Measurements from ENCODE around the gene DENND5A. TPM values are rescaled to one million over a fixed set of nuclear protein-coding genes. Genes with fewer than 3 reads are reported as not detected.
"Not testable (repeated sequence)": the region's sequence is repeated elsewhere in the genome, so short reads cannot be mapped to it uniquely, and the experiment has no call there.

The DENND5A gene
- polyA plus RNA-seq, 1 experiment: 145 TPM

DNA sequence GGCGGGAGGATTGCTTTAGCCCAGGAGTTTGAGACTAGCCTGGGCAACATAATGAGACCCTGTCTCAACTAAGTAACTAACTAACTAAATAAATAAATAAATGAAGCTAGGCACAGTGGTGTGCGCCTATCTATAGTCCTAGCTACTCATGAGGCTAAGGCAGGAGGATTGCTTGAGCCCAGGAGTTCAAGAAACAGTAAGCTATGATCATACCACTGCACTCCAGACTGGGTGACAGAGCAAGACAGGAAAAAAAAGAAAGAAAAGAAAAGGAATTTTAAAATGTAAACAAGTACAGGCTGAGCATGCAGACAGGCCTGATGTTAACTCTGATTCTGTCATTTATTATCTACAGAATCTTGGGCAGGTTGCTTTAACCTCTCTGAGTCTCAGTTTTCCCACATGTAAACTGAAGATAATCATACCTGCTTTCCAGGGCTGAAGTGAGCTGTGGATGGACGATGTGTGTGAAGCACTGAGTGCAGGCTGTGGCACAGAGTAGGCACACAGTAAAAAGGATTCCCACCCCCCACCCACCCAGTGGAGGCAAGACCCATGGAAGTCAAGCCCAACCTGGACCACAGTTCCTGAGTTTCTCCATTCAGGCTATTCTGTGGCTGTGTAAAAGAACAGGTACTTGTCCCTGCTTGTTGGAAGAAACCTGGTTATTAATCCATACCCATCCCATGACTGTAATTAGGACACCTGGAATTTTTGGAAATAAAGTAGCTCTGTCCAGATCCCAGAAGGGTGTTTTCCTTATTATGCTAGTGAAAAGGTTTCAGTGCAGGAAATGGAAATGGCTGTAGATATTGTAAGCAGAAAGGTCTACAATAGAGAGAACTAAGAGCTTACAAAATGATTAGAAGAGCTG is 155.1 kb downstream of the DENND5A start:
- TF ChIP-seq CTCF (IDR thresholded peaks at IDR 0.05; ENCODE audit: low read depth, low read length): no peak
- Histone ChIP-seq H3K4me3 (ENCODE audit: low read depth, low read length) (no peak overlapping the region), H3K9me3 (ENCODE audit: control insufficient read depth, insufficient read depth, low read length) (peaks cover 5% of the 10 kb centered on the region), H3K27ac (ENCODE audit: low read depth, low read length) (no peak overlapping the region), H3K27me3 (ENCODE audit: control insufficient read depth, insufficient read depth, low read length) (no peaks in the 10 kb centered on the region)
- POLR2A ChIA-PET: no interaction called here
- no peak for DNase-seq (ENCODE audit: low read depth, low spot score)
- CTCF ChIA-PET: interaction anchor here (1.3 to 2.4 kb wide), 4 partner anchors 9 to 28 kb away, joined by 4 to 13 read pairs (median 8); no protein-coding TSS in a partner anchor

DNA sequence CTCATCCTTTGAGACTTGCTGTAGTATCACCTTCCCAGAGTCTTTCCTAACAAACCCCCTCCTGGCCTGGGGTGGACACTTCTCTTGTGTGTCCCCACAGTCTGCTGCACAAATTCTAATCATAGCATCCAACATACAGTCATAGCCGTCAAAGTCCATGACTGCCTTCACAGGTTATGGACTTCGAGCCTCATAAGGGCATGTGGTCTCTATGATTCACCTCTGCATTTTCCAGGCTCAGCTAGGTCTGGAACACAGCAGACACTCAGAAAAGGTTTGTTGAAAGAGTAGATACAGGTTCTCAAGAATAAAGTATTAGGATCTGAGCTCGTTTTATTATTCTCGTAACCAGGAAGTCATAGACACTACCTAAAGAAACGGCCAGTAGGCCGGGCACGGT is 160.6 kb downstream of the DENND5A start:
- ChIA-PET CTCF (interaction anchor here (1.8 kb wide), 1 partner anchor 33 kb away, joined by 4 read pairs; no protein-coding TSS in a partner anchor), POLR2A (interaction anchor here (0.6 kb wide), 1 partner anchor 251 kb away, joined by 7 read pairs; no protein-coding TSS in a partner anchor)
- DNase-seq (ENCODE audit: low read depth, low spot score): no peak
- no peaks in the 10 kb centered on the region for H3K27me3 ChIP-seq (ENCODE audit: control insufficient read depth, insufficient read depth, low read length)
- H3K27ac ChIP-seq (ENCODE audit: low read depth, low read length): no peak overlapping the region
- no peak overlapping the region for H3K4me3 ChIP-seq (ENCODE audit: low read depth, low read length)
- H3K9me3 ChIP-seq (ENCODE audit: control insufficient read depth, insufficient read depth, low read length): no peaks in the 10 kb centered on the region
- TF ChIP-seq CTCF (IDR thresholded peaks at IDR 0.05; ENCODE audit: low read depth, low read length): no peak

DNA sequence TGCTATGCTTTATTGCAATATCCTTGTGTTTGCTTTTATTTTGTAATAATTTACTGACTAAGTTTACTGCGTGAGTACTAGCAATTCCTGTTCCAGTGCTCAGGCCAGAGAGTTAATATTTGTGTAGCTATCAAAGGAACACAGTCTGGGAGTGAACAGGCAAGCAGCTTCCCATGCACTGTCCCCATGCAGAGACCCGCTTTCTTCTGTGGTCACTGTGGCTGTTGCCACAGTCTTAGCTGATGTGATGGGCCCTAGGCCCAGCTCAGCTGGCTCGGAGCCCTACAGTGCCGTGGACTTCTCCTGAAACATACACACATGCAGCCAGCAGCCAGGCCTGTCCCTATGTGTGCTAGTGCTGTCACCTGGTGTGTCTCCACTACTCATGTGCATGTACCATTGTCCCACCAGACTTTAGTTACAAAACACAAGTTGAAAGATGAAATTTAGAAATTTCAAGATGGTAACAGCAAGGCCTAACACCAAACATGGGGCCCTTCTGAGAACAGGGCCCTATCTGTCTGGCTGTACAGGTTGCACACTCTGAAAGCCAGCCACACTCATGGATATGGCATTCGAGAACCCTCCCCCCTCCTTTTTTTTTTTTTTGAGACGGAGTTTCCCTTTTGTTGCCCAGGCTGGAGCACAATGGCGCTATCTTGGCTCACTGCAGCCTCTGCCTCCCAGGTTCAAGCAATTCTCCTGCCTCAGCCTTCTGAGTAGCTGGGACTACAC is 161.4 kb downstream of the DENND5A start:
- POLR2A ChIA-PET: no interaction called here
- H3K27ac ChIP-seq (ENCODE audit: low read depth, low read length): no peak overlapping the region
- DNase-seq (ENCODE audit: low read depth, low spot score): no peak
- CTCF ChIA-PET: interaction anchor here (2.5 kb wide), 1 partner anchor 11 kb away, joined by 9 read pairs; no protein-coding TSS in a partner anchor
- H3K9me3 ChIP-seq (ENCODE audit: control insufficient read depth, insufficient read depth, low read length): no peaks in the 10 kb centered on the region
- no peak overlapping the region for H3K4me3 ChIP-seq (ENCODE audit: low read depth, low read length)
- no peak for TF ChIP-seq CTCF (IDR thresholded peaks at IDR 0.05; ENCODE audit: low read depth, low read length)
- no peaks in the 10 kb centered on the region for H3K27me3 ChIP-seq (ENCODE audit: control insufficient read depth, insufficient read depth, low read length)

DNA sequence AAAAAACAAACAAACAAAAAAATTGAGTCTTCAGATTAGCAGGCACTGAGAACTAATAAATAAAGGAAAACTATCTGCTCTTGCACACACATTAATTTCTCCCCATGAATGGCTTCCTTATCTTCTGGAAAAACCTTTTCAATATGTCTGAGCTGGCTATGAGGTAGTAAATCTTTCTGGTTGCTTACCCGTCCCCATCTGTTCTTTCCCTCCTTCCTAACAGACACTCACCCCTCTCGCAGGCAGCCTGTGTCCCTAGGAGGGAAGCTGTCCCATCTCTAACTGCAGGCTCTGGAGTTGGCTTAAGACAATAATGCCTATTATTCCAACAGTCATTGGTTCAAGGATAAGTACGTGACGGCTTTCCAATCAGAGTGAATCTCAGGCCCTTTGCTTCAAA is 165.5 kb downstream of the DENND5A start:
- CTCF ChIA-PET: interaction anchor here (0.7 kb wide), 1 partner anchor 84 kb away, joined by 3 read pairs; no protein-coding TSS in a partner anchor
- Histone ChIP-seq H3K27me3 (ENCODE audit: control insufficient read depth, insufficient read depth, low read length) (no peaks in the 10 kb centered on the region), H3K27ac (ENCODE audit: low read depth, low read length) (no peak overlapping the region), H3K9me3 (ENCODE audit: control insufficient read depth, insufficient read depth, low read length) (no peaks in the 10 kb centered on the region), H3K4me3 (ENCODE audit: low read depth, low read length) (no peak overlapping the region)
- no peak for TF ChIP-seq CTCF (IDR thresholded peaks at IDR 0.05; ENCODE audit: low read depth, low read length)
- DNase-seq (ENCODE audit: low read depth, low spot score): no peak
- POLR2A ChIA-PET: no interaction called here

GRCh38 chr11:9098455-9098854 is 166.7 kb downstream of the DENND5A start:
- DNase-seq (ENCODE audit: low read depth, low spot score); H3K4me3 ChIP-seq (ENCODE audit: low read depth, low read length); H3K27ac ChIP-seq (ENCODE audit: low read depth, low read length); H3K9me3 ChIP-seq (ENCODE audit: control insufficient read depth, insufficient read depth, low read length); CTCF ChIA-PET; POLR2A ChIA-PET; H3K27me3 ChIP-seq (ENCODE audit: control insufficient read depth, insufficient read depth, low read length): not testable (repeated sequence)

DNA sequence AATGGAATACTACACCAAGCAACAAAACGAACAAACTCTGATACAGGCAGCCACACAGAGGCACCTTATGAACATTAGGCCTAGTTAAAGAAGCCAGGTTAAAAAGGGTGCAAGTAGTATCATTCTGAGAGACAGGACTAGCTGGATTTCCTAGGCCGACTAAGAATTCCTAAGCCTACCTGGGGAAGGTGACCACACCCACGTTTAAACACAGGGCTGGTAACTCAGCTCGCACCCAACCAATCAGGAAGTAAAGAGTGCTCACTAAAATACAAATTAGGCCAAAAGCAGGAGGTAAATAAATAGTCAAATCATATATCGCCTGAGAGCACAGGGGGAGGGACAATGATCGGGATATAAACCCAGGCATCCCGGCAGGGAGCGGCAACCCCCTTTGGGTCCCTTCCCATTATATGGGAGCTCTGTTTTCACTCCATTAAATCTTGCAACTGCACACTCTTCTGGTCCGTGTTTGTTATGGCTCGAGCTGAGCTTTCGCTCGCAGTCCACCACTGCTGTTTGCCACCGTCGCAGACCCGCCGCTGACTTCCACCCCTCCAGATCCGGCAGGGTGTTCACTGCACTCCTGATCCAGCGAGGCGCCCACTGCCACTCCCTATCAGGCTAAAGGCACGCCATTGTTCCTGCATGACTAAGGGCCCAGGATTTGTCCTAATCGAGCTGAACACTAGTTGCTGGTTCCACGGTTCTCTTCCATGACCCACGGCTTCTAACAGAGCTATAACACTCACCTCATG is 167.8 kb downstream of the DENND5A start:
- H3K4me3 ChIP-seq (ENCODE audit: low read depth, low read length); H3K27me3 ChIP-seq (ENCODE audit: control insufficient read depth, insufficient read depth, low read length); POLR2A ChIA-PET; H3K27ac ChIP-seq (ENCODE audit: low read depth, low read length); H3K9me3 ChIP-seq (ENCODE audit: control insufficient read depth, insufficient read depth, low read length); DNase-seq (ENCODE audit: low read depth, low spot score): not testable (repeated sequence)
- CTCF ChIA-PET: interaction anchor here (2.2 kb wide), 1 partner anchor 41 kb away, joined by 13 read pairs; no protein-coding TSS in a partner anchor

All from AG04450 (cell line).